HUES64 (cell line): ENCODE data around the gene PDS5A.
"Not testable (repeated sequence)": the region's sequence is repeated elsewhere in the genome, so short reads cannot be mapped to it uniquely, and the experiment has no call there.

Experiments
- H3K27ac ChIP-seq: 2 replicates; pipeline ENCODE4 v1.7.0; 2013; ENCODE audit warnings: low read depth, low read length, inconsistent platforms
- H3K27me3 ChIP-seq: 2 replicates; pipeline ENCODE4 v1.6.1; 2013; ENCODE audit warnings: mild to moderate bottlenecking, low read length; ENCODE audit not compliant: insufficient read depth
- H3K36me3 ChIP-seq: 2 replicates; pipeline ENCODE4 v1.6.1; 2013; ENCODE audit warnings: mild to moderate bottlenecking, low read length; ENCODE audit not compliant: insufficient read depth
- H3K4me1 ChIP-seq: 2 replicates; pipeline ENCODE4 v1.6.1; 2013; ENCODE audit warnings: mild to moderate bottlenecking, low read length, moderate library complexity; ENCODE audit not compliant: insufficient read depth
- H3K4me3 ChIP-seq: 2 replicates; pipeline ENCODE4 v1.5.1; 2013; ENCODE audit warnings: mild to moderate bottlenecking, low read length, moderate library complexity
- H3K9ac ChIP-seq: 2 replicates; pipeline ENCODE4 v1.6.1; 2013; ENCODE audit warnings: mild to moderate bottlenecking, low read depth, low read length
- H3K9me3 ChIP-seq: 2 replicates; pipeline ENCODE4 v1.6.1; 2013; ENCODE audit warnings: low read depth, low read length; ENCODE audit not compliant: insufficient read depth
- WGBS: fragments of 150-250, 120-280 bp; methylation state at CpG from one replicate; pipeline ENCODE4 v1.1.7; 2013; ENCODE audit warnings: missing lambda C conversion rate; 5-methylcytosine and 5-hydroxymethylcytosine counted together

Gene PDS5A

GRCh38 chr4:39931441-39931901 lies 46.2 kb downstream of the PDS5A start:
- Histone ChIP-seq H3K4me1 (0 out of 2 replicates have a peak, but pooled peaks cover 4% of the 10 kb centered on the region), H3K27me3 (no peaks in the 10 kb centered on the region), H3K9me3 (no peaks in the 10 kb centered on the region), H3K9ac (no peak overlapping the region), H3K36me3 (peaks cover 24% of the 10 kb centered on the region), H3K27ac (peak overlapping the region; percentile 26; the same call in 1 of the 2 replicates), H3K4me3 (no peak overlapping the region)
- 91% methylated on average over 5 of the region's 5 CpGs for WGBS

GRCh38 chr4:39928538-39928937 lies 49.2 kb downstream of the PDS5A start:
- no peak overlapping the region for H3K4me3 ChIP-seq
- H3K27ac ChIP-seq: no peak overlapping the region
- H3K9ac ChIP-seq: no peak overlapping the region
- H3K4me1 ChIP-seq: no peaks in the 10 kb centered on the region
- peaks cover 49% of the 10 kb centered on the region for H3K36me3 ChIP-seq
- H3K27me3 ChIP-seq: no peaks in the 10 kb centered on the region
- 100% methylated on average over 2 of the region's 2 CpGs for WGBS
- no peaks in the 10 kb centered on the region for H3K9me3 ChIP-seq

GRCh38 chr4:39924014-39924413 lies 53.7 kb downstream of the PDS5A start:
- no peaks in the 10 kb centered on the region for H3K27me3 ChIP-seq
- H3K27ac ChIP-seq: no peak overlapping the region
- no peaks in the 10 kb centered on the region for H3K9me3 ChIP-seq
- H3K9ac ChIP-seq: no peak overlapping the region
- no peak overlapping the region for H3K4me3 ChIP-seq
- no peaks in the 10 kb centered on the region for H3K4me1 ChIP-seq
- peaks cover 86% of the 10 kb centered on the region for H3K36me3 ChIP-seq
- 93% methylated on average over 2 of the region's 2 CpGs for WGBS

GRCh38 chr4:39922399-39922798 lies 55.3 kb downstream of the PDS5A start:
- Histone ChIP-seq H3K4me3 (no peak overlapping the region), H3K27ac (no peak overlapping the region), H3K9ac (no peak overlapping the region), H3K4me1 (no peaks in the 10 kb centered on the region), H3K36me3 (peaks cover 89% of the 10 kb centered on the region), H3K27me3 (no peaks in the 10 kb centered on the region), H3K9me3 (no peaks in the 10 kb centered on the region)
- 86% methylated on average over 2 of the region's 2 CpGs for WGBS

GRCh38 chr4:39913471-39913870 lies 64.2 kb downstream of the PDS5A start:
- Histone ChIP-seq H3K4me3 (no peak overlapping the region), H3K27ac (no peak overlapping the region), H3K4me1 (no peaks in the 10 kb centered on the region), H3K36me3 (peaks cover 95% of the 10 kb centered on the region), H3K9me3 (no peaks in the 10 kb centered on the region), H3K9ac (no peak overlapping the region), H3K27me3 (no peaks in the 10 kb centered on the region)
- 96% methylated on average over 4 of the region's 4 CpGs for WGBS

- 90% methylated on average over 2 of the region's 3 CpGs for WGBS
- Histone ChIP-seq H3K9me3 (no peaks in the 10 kb centered on the region), H3K4me3 (no peak overlapping the region), H3K9ac (no peak overlapping the region), H3K27me3 (no peaks in the 10 kb centered on the region), H3K36me3 (peaks cover 86% of the 10 kb centered on the region), H3K27ac (no peak overlapping the region), H3K4me1 (no peaks in the 10 kb centered on the region)
Observed at GRCh38 chr4:39910064-39910463, 67.6 kb downstream of the PDS5A start.

GRCh38 chr4:39908284-39908683 lies 69.4 kb downstream of the PDS5A start:
- Histone ChIP-seq H3K27ac (no peak overlapping the region), H3K4me3 (no peak overlapping the region), H3K9ac (no peak overlapping the region), H3K27me3 (no peaks in the 10 kb centered on the region), H3K36me3 (peaks cover 78% of the 10 kb centered on the region), H3K9me3 (no peaks in the 10 kb centered on the region), H3K4me1 (no peaks in the 10 kb centered on the region)
- 98% methylated on average over 2 of the region's 2 CpGs for WGBS

- H3K4me3 ChIP-seq: no peak overlapping the region
- 94% methylated on average over 1 of the region's 1 CpG for WGBS
- H3K4me1 ChIP-seq: no peaks in the 10 kb centered on the region
- H3K9ac ChIP-seq: no peak overlapping the region
- H3K27ac ChIP-seq: no peak overlapping the region
- H3K36me3 ChIP-seq: peaks cover 81% of the 10 kb centered on the region
- H3K9me3 ChIP-seq: no peaks in the 10 kb centered on the region
- H3K27me3 ChIP-seq: no peaks in the 10 kb centered on the region
Observed at GRCh38 chr4:39905656-39906055, 72.1 kb downstream of the PDS5A start.

GRCh38 chr4:39905019-39905418 lies 72.7 kb downstream of the PDS5A start:
- not testable (repeated sequence) for H3K9ac ChIP-seq, H3K27me3 ChIP-seq, H3K4me1 ChIP-seq, H3K27ac ChIP-seq, H3K9me3 ChIP-seq, H3K4me3 ChIP-seq
- H3K36me3 ChIP-seq: peaks cover 81% of the 10 kb centered on the region
- WGBS: 94% methylated on average over 6 of the region's 6 CpGs

- H3K27me3 ChIP-seq: no peaks in the 10 kb centered on the region
- no peak overlapping the region for H3K9ac ChIP-seq
- H3K9me3 ChIP-seq: no peaks in the 10 kb centered on the region
- 95% methylated on average over 2 of the region's 2 CpGs for WGBS
- H3K4me1 ChIP-seq: peaks cover 16% of the 10 kb centered on the region; the same call in 1 of the 2 replicates
- H3K36me3 ChIP-seq: peaks cover 83% of the 10 kb centered on the region
- no peak overlapping the region for H3K4me3 ChIP-seq
- no peak overlapping the region for H3K27ac ChIP-seq
Observed at GRCh38 chr4:39900966-39901365, 76.7 kb downstream of the PDS5A start.

GRCh38 chr4:39899291-39899690 lies 78.4 kb downstream of the PDS5A start:
- Histone ChIP-seq H3K9ac (no peak overlapping the region), H3K27me3 (no peaks in the 10 kb centered on the region), H3K4me3 (no peak overlapping the region), H3K9me3 (no peaks in the 10 kb centered on the region), H3K36me3 (peaks cover 96% of the 10 kb centered on the region), H3K4me1 (peaks cover 16% of the 10 kb centered on the region; the same call in 1 of the 2 replicates), H3K27ac (no peak overlapping the region)
- WGBS: 95% methylated on average over 2 of the region's 3 CpGs

GRCh38 chr4:39898015-39898414 lies 79.7 kb downstream of the PDS5A start:
- no peaks in the 10 kb centered on the region for H3K9me3 ChIP-seq
- 67% methylated on average over 1 of the region's 1 CpG for WGBS
- H3K4me3 ChIP-seq: no peak overlapping the region
- no peaks in the 10 kb centered on the region for H3K27me3 ChIP-seq
- no peak overlapping the region for H3K9ac ChIP-seq
- H3K4me1 ChIP-seq: peaks cover 16% of the 10 kb centered on the region; the same call in 1 of the 2 replicates
- H3K36me3 ChIP-seq: peaks cover 97% of the 10 kb centered on the region
- H3K27ac ChIP-seq: no peak overlapping the region
